ENCODE data around the gene HNRNPAB. TPM values are rescaled to one million over a fixed set of nuclear protein-coding genes. Genes with fewer than 3 reads are reported as not detected.
A peak's percentile ranks its signal among the peaks of the same experiment; 100 is the strongest.

The HNRNPAB gene
- total and polyA plus RNA-seq, 9 of the 15 experiments (the other 6 are each of a cell fraction or from before 2014, with no cell fraction given) = 34.6 to 425 (median 236) TPM

DNA sequence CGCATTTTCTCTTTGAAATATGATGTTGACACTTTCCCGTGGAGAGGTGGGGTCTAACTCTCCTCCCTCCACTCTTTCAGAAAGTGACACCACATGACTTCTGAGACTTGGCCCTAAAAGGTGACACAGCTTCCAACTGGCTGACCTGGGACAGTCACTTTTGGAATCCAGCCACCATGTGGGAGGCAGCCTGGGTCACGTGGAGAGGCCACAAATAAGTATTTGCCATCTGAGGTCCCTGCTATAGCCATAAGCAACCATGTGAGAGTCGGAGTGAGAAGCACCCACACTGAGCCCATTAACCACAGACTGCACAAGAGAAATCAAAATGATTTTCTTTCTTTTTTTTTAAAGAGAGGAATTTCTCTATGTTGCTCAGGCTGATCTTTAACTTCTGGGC, 32.3 kb downstream of the HNRNPAB start:
- in situ Hi-C loops (cut with MboI) (no loop called here), intact Hi-C loops (cut with micrococcal nuclease) (loop anchor here (5.0 kb wide), 2 partner anchors 316 to 601 kb away; no protein-coding TSS in a partner anchor)
- CTCF ChIA-PET (ENCODE audit: low intra/inter-chr PET ratio) = interaction anchor here (0.5 to 1.3 kb wide), 2 partner anchors 320 to 602 kb away, joined by 3 to 4 read pairs; no protein-coding TSS in a partner anchor
- Histone ChIP-seq H3K4me2 (ENCODE audit: insufficient read depth, low read length) (peak overlapping the region; percentile 22; the same call in 1 of the 2 replicates), H3K9me3 (replicated peaks; ENCODE audit: control insufficient read depth, insufficient read depth, low read depth, low read length) (no peaks in the 10 kb centered on the region), H3K27ac (ENCODE audit: extremely low read depth, low read depth, low read length) (no peak overlapping the region), H3K79me2 (ENCODE audit: control insufficient read depth, insufficient read depth, low read length) (peaks cover 8% of the 10 kb centered on the region), H3K4me3 (no peak overlapping the region), H3K9ac (ENCODE audit: insufficient read depth in 1 of 2, low read depth in 2 of 2, low read length in 2 of 2) (no peak overlapping the region; a peak in 1 of 4 replicates), H3K9me1 (ENCODE audit: control insufficient read depth, insufficient read depth, low read length) (no peaks in the 10 kb centered on the region), H3K27me3 (ENCODE audit: control insufficient read depth in 2 of 2, insufficient read depth in 2 of 2, low read length in 2 of 2) (peaks cover 0 to under 1% of the 10 kb centered on the region in 2 experiments; a peak in 2 of 5 replicates), H3K4me1 (replicated peaks in 1 of 2; ENCODE audit: control insufficient read depth in 2 of 2, insufficient read depth in 2 of 2, low read length in 2 of 2) (peaks cover 25 to 45% of the 10 kb centered on the region in 2 experiments), H2AFZ (ENCODE audit: low read depth, low read length) (peak overlapping the region; percentile 75), H3K36me3 (ENCODE audit: control insufficient read depth, insufficient read depth, low read length) (no peaks in the 10 kb centered on the region), H4K20me1 (replicated peaks; ENCODE audit: control insufficient read depth, insufficient read depth, low read length) (no peaks in the 10 kb centered on the region)
- peak; percentile 89 for FAIRE-seq
- BruUV-seq (replicated peaks) = no TSS peak
- WGBS (ENCODE audit: insufficient coverage, low coverage, missing lambda C conversion rate) = 11% methylated on average over 4 of the region's 4 CpGs
- peak in 3 of 4 experiments; percentile 39 to 69 (median 53) for DNase-seq (ENCODE audit: extremely low read depth in 1 of 4, low spot score in 3 of 4)
- POLR2A ChIA-PET = interaction anchor here (0.6 kb wide), 2 partner anchors 41 to 409 kb away, joined by 3 to 4 read pairs; no protein-coding TSS in a partner anchor
- ATAC-seq = no peak
- no peak for TF ChIP-seq PRMT5 (CRISPR knock-in tag; IDR thresholded peaks at IDR 0.05)
- no peak for TF ChIP-seq CBX1 (IDR thresholded peaks at IDR 0.05; ENCODE audit: low read depth)
- TF ChIP-seq CHD1 (IDR thresholded peaks at IDR 0.05; ENCODE audit: low read length) = no peak
- TF ChIP-seq, protein P1, sequence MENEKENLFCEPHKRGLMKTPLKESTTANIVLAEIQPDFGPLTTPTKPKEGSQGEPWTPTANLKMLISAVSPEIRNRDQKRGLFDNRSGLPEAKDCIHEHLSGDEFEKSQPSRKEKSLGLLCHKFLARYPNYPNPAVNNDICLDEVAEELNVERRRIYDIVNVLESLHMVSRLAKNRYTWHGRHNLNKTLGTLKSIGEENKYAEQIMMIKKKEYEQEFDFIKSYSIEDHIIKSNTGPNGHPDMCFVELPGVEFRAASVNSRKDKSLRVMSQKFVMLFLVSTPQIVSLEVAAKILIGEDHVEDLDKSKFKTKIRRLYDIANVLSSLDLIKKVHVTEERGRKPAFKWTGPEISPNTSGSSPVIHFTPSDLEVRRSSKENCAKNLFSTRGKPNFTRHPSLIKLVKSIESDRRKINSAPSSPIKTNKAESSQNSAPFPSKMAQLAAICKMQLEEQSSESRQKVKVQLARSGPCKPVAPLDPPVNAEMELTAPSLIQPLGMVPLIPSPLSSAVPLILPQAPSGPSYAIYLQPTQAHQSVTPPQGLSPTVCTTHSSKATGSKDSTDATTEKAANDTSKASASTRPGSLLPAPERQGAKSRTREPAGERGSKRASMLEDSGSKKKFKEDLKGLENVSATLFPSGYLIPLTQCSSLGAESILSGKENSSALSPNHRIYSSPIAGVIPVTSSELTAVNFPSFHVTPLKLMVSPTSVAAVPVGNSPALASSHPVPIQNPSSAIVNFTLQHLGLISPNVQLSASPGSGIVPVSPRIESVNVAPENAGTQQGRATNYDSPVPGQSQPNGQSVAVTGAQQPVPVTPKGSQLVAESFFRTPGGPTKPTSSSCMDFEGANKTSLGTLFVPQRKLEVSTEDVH (IDR thresholded peaks at IDR 0.05; ENCODE audit: low read depth, partially characterized antibody) = no peak
- TF ChIP-seq, protein P2, sequence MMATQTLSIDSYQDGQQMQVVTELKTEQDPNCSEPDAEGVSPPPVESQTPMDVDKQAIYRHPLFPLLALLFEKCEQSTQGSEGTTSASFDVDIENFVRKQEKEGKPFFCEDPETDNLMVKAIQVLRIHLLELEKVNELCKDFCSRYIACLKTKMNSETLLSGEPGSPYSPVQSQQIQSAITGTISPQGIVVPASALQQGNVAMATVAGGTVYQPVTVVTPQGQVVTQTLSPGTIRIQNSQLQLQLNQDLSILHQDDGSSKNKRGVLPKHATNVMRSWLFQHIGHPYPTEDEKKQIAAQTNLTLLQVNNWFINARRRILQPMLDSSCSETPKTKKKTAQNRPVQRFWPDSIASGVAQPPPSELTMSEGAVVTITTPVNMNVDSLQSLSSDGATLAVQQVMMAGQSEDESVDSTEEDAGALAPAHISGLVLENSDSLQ (IDR thresholded peaks at IDR 0.05) = no peak
- TF ChIP-seq, protein P3, sequence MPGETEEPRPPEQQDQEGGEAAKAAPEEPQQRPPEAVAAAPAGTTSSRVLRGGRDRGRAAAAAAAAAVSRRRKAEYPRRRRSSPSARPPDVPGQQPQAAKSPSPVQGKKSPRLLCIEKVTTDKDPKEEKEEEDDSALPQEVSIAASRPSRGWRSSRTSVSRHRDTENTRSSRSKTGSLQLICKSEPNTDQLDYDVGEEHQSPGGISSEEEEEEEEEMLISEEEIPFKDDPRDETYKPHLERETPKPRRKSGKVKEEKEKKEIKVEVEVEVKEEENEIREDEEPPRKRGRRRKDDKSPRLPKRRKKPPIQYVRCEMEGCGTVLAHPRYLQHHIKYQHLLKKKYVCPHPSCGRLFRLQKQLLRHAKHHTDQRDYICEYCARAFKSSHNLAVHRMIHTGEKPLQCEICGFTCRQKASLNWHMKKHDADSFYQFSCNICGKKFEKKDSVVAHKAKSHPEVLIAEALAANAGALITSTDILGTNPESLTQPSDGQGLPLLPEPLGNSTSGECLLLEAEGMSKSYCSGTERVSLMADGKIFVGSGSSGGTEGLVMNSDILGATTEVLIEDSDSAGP (CRISPR knock-in tag; IDR thresholded peaks at IDR 0.05) = no peak
- TF ChIP-seq, protein P4, sequence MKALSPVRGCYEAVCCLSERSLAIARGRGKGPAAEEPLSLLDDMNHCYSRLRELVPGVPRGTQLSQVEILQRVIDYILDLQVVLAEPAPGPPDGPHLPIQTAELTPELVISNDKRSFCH (CRISPR knock-in tag; IDR thresholded peaks at IDR 0.05) = no peak
- TF ChIP-seq, protein P4 (tag; IDR thresholded peaks at IDR 0.05) = no peak
- no peak for TF ChIP-seq TAF9B (IDR thresholded peaks at IDR 0.05; ENCODE audit: partially characterized antibody)
- TF ChIP-seq ZFX (CRISPR knock-in tag; IDR thresholded peaks at IDR 0.05) = peak; percentile 29; the same call in 1 of the 2 replicates
- TF ChIP-seq TCFL5 (CRISPR knock-in tag; conservative IDR thresholded peaks at IDR 0.05) = no peak
- TF ChIP-seq PCBP1 (IDR thresholded peaks at IDR 0.05; ENCODE audit: low read depth, low read length, poor library complexity, severe bottlenecking) = no peak
- no peak for TF ChIP-seq TCF7 (IDR thresholded peaks at IDR 0.05; ENCODE audit: borderline replicate concordance)
- no peak for TF ChIP-seq TAF15 (IDR thresholded peaks at IDR 0.05; ENCODE audit: low read depth, low read length)
- no peak for TF ChIP-seq GABPB2 (CRISPR knock-in tag; conservative IDR thresholded peaks at IDR 0.05)
- peak; percentile 69; the same call in 1 of the 2 replicates for TF ChIP-seq BACH1 (tag; IDR thresholded peaks at IDR 0.05)
- TF ChIP-seq HSF4 (CRISPR knock-in tag; IDR thresholded peaks at IDR 0.05; ENCODE audit: borderline replicate concordance) = no peak

Measured in K562 (cell line).